ENCODE measurements around the gene DIRAS1. TPM values are rescaled to one million over a fixed set of nuclear protein-coding genes. Genes with fewer than 3 reads are reported as not detected.

DIRAS1 gene, protein sequence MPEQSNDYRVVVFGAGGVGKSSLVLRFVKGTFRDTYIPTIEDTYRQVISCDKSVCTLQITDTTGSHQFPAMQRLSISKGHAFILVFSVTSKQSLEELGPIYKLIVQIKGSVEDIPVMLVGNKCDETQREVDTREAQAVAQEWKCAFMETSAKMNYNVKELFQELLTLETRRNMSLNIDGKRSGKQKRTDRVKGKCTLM
- 0.23 TPM in 1 of 2 replicates, not detected in the other for total RNA-seq

DNA sequence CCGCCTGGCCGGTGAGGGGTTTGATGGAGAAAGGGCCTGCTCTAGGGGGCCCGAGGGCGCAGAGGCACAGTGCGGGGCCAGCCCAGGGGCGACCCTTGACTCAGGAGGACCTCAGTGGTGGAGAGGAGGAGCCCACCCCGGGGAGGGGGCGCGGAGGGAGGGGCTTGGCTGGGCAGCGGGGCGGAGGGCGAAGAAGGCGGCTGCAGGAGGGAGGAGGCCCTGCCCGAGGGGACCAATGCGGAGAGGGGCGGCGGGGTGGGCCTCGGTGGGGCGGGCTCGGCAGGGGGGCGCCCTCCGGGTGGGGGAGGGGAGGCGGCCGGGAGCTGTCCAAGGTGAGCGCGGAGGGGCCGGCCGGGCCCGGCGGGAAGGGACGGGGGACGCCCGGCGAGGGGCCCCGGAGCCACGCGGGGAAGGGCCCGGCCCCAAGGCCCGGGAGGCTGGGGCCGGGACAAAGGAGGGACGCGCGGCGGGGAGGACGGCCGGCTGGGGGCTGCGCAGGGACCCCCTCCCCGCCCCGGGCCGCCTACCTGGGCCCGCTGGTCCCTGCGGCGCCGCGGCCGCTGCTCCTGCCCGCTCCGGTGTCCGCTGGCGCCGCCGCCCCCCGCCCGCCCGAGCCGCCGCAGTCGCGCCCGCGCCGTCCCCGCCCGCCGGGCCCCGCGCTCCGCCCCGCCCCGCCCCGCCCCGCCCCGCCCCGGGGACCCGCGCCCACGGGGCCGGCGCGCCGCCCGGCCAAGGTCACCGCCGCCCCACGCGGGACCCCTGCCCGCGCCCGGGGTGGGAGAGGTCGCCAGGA, at the start of gene DIRAS1:
DIRAS1 (minus strand) TSS at position 596 of the 793 bp plus-strand sequence. CDS start 3,566 bp downstream, outside the sequence.
- intact Hi-C loops (cut with micrococcal nuclease), result no loop called here

DNA sequence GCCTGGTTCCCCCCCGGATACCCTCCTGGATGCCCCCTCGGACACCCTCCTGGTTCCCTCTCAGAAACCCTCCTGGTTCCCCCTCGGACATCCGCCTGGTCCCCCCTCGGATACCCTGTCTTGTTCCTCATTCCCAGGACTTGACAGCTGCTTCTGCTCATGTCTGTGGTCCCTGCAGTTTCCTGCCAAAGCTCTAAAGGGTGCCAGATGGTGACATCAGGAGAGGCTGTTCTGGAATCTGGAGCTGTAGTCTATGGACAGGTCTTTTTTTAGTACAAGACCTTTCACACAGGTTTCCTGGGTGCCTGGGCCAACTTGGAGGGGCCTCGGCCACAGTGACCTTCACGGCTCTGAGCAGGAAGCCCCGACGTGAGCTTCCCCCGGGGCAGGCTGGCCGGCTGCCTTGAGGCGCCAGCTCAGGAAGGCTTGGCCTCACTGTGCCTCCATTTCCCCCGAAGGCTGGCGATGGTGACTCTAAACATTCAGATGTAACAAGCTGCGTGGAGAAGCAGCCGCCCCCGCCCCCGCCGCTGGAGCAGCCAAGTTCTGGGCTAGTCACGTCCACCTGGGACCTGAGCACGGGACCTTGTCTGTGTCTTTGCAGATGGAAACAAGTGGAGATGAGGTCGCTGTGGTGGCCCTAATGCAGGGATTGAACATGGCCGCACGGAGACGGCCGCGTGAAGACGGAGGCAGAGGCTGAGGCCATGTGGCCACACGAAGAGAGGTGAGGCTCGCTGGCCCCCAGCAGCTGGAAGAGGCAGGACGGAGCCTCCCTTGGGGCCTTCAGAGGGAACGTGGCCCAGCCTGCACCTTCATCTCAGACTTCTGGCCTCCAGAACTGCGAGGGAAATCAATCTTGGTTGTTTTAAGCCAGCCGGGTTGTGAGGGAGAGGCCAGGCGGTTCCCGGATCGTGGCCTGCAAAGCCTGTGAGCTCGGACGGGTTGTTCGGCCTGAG, 49.2 kb upstream of the DIRAS1 start:
- intact Hi-C loops (cut with micrococcal nuclease), result no loop called here

DNA sequence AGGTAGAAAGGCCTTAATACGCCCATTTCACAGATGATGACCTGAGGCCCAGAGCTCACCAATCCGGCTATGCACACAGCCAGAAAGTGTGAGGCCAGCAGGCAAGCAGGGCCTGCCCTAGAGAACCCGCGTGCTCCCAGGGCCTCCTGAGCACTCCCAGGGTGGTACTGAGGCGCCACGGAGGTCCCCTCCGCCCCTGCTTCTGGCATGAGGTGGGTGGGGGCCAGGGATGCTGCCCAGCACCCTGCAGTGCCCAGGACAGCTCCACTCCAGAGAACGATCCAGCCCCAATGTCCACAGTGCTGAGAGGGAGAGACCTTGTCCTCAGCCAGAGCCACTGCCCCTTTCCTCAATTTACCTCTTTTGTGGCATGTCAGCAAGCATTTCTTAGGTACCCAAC, 48.0 kb upstream of the DIRAS1 start:
- intact Hi-C loops (cut with micrococcal nuclease), result no loop called here

DNA sequence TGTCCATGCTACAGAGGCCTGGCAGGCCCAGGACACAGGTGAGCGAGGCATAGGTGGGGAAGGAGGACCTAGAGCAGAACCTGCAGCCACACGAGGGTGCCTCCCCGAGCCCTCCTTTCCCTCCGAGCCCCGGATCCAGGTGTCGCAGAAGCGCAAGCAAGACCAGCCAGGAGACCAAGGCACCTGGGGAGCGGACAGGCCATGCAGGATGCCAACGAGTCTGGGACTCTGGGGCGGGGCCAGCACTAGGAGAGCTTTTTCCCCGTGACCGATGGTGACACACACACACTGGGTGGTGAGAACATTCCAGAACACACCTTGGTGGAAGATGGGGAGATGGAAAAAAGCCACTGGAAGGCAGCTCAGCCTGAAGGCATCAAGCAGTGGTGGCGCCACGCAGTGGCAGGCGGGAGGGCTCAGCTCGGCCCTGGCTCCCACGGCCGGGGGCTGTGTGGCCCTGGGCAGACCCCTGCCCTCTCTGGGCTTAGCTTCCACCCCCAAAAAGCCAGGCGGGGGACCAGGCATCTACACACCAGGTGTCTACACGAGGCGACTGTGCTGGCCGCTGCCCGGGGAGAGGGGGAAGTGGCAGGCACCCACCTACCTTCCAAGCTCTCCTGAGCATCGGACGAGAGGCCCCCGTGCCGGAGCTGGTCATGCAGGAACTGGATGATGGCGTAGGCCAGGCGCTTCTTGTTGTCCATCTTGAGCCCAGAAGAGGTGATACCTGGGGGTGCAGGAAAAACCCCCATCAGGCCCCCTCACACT, 47.4 kb upstream of the DIRAS1 start:
- intact Hi-C loops (cut with micrococcal nuclease), result no loop called here

DNA sequence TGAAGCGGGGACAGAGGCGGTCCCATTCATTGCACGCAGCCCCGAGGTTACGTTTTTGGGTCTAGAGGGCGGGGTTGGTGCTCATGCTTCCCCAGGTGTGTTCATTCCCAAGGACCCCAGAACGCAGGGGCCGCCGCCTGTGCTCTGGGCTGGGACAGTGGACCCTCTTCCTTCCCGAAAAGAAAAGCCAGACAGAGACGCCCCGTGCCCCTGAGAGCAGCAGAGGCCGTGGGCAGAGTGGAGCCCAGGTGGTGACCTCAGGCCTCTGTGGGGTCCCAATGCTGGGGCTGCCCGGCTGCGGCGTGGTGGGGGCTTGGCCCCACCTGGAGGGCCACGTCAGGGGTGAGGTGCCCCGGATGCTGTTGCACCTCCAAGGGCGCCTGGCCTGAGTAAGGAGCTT, 46.5 kb upstream of the DIRAS1 start:
- intact Hi-C loops (cut with micrococcal nuclease), result no loop called here

DNA sequence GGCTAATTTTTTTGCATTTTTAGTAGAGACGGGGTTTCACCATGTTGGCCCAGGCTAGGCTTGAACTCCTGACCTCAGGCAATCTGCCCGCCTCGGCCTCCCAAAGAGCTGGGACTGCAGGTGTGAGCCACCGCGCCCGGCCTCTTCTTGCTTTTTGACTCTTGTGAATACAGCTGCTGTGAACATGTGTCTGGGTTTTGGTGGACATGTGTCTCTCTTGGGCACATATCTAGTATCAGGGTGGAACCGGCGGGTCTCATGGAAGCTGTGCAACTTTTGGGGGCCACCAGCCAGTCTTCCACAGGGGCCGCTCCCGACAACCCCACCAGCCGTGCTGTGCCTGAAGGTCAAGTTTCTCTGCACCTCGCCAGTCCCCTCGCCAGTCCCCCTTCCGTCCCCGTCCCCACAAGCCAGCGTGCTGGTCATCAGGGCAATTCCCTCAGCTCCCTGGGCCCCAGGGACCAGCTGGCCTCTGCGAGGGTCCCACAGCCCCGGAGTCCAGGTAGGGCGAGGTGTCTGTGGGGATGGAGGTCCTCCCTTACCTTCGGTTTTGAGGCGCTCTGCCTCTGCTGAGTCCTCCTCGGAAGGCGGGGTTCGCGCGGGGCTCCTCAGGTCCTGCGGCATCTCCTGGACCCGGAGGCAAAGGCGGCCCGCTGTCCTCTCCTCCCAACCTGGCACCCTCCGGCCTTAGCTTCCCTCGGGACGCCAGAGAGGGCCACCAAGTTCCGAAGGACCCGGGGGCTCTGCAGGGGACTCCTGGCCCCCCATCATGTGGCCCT, 45.6 kb upstream of the DIRAS1 start:
- intact Hi-C loops (cut with micrococcal nuclease), result no loop called here

DNA sequence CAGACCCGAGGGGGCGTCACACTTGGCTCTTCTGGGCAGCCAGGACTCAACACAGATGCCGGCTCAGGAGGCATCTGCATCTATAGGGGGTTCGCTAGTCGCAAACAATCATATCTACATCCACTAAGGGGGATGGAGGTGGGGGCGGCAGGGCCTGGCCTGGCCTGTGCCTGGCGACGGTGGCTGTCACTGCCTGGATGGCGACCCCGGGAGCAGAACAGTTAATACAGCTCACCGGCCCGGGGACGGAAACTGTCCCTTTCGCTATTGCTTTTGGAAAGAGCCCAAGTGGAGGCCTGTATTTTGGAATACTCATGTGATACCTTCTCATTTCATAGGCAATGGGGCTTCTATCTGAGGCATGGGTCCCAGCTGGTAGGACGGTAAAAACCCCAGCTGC, 44.2 kb upstream of the DIRAS1 start:
- intact Hi-C loops (cut with micrococcal nuclease), result no loop called here

DNA sequence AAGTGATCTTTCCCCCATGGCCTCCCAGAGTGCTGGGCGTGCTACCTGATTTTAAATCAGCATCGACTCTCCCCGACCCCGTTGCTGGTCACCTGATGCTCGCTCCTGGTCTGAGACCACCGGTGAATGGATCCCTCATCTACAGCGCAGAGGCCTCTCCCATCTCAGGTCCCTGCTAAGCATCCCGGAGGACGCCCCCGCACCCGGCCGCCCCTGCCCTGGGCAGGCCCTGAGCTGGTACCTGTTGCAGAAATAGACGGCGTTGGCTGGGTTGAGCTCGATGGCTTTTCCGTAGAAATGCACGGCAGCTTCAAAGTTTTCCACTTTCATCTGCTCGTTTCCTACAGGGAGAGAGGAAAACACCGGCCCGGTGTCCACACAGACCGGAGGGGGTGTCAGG, 43.8 kb upstream of the DIRAS1 start:
- intact Hi-C loops (cut with micrococcal nuclease), result no loop called here

DNA sequence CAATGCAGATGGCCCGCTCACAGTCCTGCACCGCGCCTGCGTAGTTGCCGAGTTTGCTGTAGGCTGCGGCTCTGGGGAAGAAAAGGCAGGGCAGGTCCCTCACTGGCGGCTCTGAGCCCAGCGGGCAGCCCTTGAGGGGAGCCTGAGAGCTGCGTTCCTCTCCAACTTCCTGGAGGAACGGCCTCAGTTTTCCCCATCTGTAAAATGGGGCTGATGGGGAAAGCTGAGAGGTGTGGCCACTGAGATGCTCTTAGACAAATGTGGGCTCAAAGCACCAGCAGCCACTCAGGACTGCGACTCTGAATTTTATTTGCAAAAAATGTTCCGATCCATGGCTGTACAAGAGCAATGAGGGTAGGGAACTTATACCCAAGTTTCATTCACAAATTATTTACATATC, 42.5 kb upstream of the DIRAS1 start:
- intact Hi-C loops (cut with micrococcal nuclease), result no loop called here

DNA sequence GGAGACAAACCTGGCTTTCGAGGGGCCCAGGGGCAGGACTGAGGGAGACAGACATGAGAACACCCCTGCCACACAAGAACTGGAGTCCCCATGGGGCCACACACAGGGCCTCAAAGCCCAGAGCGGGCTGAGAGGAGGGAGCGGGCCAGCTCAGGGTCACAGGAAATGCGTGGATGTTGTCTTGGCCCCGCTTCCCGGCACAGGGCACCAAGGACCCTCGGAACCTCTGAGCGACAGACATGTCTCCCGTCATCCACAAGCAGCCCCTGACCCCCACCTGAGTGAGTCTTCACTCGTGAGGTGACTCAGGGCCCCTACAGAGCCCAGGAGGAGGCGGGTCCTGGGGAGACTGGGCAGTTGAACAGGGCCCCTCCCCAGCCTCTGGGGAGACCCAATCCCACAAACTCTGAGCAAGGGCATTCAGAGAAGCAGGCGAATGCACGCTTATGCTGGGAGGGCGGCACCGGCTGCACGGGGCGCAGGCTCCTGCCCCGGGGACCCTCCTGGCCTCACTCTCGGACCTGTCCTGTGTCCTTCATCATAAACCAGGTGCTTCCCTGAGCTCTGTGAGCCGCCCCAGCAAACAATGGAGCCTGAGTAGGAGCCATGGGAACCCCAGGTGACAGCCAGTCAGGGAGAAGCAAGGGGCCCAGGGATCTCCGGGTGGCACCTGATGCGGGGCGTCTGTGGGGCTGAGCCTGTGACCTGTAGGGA, 41.8 kb upstream of the DIRAS1 start:
- intact Hi-C loops (cut with micrococcal nuclease), result no loop called here

DNA sequence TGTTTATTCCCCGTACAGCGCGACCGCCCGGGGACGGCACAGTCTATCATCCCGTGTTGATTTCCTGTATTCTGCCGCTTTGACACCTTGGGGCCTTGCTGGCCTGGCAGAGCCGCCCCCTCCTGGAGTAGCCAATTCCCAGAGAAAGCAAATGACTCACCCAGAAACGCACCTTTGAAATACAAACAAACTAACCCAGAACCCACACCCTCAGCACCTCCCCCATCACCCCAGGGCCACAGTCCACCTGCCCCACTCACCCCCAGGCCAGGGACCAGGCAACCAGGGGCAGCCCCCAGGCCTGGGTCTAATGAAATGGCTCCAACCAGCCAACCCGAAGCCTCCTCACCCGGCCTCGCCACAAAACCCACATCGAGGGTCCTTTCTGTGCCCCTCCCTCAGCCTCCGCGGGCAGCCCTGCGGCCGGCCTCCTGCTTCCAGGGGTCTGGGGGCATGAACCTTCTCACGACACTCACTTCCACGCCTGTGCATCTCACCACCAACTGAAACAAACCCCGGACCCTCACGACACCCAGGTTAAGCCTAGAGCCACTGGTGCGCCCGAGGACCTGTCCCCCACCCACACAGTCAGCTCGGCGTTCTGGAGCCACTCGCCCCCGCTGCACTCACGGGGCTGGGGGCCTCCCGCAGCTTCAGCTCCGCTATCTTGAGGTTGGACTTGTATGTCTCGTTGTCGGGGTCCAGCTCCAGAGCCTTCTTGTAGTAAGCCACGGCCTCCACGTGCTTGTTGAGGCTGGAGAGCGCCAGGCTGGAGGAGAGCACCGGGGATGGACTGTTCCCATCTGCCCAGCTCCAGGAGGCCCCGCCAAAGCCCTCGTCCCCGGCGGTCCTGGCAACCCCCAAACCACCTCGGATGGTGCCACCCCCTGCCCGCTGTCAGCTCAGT, 41.0 kb upstream of the DIRAS1 start:
- intact Hi-C loops (cut with micrococcal nuclease), result no loop called here

DNA sequence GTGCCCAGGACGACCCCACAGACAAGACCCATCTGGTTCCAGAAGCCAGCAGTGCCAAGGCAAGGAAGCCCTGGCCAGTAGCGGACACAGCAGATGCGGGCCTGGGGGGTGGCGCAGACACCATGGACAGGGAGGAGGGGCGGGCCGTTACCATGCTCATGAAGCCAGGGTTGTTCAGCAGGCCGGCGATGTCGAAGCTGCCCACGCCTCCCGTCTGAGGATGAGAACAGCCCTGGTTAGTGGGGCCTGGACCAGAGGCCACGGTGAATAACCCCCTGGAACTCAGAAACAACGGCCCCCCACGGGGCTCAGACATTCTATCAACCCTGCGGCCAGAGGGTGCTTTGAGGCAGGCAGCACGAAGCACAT, 40.1 kb upstream of the DIRAS1 start:
- intact Hi-C loops (cut with micrococcal nuclease), result no loop called here

DNA sequence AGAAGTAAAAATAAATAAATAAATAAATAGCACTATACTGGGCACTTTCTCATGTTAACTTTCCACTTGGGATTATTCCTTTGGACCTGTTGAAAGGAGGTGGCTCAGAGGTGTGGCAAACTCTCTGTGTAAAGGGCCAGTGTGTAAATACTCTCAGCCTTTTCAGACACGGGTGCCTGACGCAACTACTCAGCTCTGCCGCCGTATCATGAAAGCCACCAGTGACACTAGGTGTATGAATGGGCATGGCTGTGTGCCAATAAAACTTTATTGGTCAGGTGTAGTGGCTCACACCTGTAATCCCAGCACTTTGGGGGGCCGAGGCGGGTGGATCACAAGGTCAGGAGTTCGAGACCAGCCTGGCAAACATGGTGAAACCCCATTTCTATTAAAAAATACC, 38.8 kb upstream of the DIRAS1 start:
- intact Hi-C loops (cut with micrococcal nuclease), result no loop called here

DNA sequence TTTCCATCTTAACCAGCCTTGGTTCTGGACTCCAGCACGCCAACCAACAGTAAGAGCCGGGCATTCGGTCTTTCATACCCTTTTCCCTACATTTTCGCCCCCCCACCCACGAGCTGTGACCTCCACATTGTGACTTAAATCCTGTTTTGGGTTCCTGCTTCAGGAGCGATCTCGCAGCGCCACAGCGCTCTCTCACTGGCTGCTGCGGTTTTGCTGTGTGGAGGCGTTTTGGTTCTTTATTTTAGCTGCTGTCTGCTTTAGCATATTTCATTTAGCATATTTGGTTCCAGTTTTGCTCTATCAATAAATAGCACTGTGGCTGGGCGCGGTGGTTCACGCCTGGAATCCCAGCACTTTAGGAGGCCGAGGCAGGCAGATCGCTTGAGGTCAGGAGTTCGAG, 38.2 kb upstream of the DIRAS1 start:
- intact Hi-C loops (cut with micrococcal nuclease), result no loop called here

DNA sequence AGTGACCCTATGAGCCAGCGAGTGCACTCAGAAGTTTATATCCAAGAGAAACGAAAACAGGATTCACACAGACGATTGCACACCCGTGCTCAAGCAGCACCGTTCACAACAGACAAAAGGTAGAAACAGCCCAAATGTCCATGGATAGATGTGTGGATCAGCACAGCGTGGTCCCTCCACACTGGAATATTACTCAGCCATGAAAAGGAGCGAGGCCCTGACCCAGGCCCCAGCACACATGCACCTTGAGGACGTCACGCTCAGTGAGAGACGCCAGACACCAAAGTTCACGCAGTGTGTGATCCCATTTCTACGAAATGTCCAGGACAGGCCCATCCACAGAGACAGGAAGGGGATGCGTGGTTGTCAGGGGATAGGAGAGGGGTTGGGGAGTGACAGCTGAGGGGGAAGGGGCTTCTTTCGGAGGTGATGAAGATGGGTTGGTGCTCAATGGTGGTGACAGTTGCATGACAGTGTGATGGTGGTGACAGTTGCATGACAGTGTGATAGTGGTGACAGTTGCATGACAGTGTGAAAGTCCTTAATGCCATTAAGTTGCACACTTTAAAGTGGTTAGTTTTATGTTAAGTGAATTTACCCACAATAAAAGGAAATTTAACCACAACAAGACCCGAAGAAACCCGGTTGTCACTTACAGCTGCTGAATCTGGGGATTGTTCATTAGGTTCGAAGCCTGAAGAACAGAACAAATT, 37.6 kb upstream of the DIRAS1 start:
- intact Hi-C loops (cut with micrococcal nuclease), result no loop called here

DNA sequence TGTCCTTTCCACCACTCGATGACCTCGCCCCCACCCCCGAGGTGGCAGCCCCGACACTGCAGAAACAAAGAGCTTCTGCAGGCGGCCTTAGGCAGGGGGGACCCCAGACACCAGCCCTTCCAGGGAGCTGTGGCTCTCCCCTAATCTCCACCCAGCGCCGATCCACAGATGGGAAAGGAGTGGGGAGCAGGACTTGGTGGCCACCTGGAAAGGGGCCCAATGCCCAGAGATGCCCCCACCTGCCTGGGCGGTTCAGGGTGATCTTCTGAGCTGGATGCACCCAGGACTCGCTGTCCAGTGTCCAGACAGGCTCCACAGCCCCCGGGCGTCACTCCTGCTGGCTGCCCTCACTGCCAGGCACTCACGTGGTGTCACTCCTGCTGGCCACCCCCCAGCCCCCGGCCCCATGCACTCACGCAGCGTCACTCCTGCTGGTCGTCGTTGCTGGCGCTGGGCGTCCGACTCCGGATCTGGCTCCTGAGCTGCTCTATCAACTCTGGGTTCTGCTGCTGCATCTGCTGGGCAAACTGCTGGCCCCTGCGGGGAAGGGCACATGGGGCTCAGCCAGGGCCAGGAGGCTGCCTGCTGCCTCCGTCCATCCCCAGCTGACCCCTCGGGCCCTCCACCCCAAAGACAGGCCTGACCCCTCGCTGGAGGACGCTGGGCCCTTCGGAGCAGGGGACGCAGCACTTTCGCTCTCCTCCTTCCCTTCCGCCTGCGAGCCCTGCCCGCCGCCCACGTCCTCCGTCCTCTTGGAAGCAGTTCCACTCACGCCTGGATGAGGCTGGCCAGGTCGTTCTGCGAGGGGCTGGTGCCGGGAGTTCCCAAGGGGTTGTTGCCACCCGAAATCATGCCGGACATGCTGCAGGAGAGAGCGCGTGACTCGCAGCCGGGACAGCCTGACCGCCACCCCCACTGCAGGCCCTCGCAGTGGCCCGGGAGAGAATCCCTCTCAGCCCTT, 36.0 kb upstream of the DIRAS1 start:
- intact Hi-C loops (cut with micrococcal nuclease), result no loop called here

DNA sequence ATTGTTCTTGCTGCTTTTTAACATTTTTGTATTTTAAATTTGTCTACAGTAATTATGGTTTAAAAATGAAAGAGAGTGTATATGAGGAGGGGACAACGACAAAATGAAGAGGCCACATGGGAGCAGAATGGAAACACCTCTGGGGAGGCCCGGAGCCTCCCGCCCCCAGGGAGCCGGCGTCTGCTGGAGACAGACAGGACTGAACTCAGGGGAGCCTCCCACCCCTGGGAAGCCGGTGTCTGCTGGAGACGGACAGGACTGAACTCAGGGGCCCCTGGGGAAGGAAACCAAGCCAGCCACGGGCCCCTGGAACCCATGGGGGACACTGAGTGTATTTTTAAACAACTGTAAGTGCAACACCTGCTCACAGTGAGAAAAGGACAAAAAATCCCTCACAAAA, 35.3 kb upstream of the DIRAS1 start:
- intact Hi-C loops (cut with micrococcal nuclease), result no loop called here
